Muscle layer of colon (tissue), 2 donors: ENCODE data around the gene TLX3.

ENCODE experiments used
- H3K27ac ChIP-seq: one replicate; pipeline ENCODE4 v1.7.0; 2013; ENCODE audit warnings: low read depth, mild to moderate bottlenecking, low read length, moderate library complexity
- H3K27me3 ChIP-seq, 2 donors: one replicate each; pipeline ENCODE4 v1.7.0; 2013; ENCODE audit warnings: low read length in 2 of 2, mild to moderate bottlenecking in 2 of 2; ENCODE audit not compliant: insufficient read depth in 2 of 2, control insufficient read depth in 1 of 2
- H3K36me3 ChIP-seq: one replicate; pipeline ENCODE4 v1.7.0; 2013; ENCODE audit warnings: mild to moderate bottlenecking, low read length; ENCODE audit not compliant: insufficient read depth
- H3K4me1 ChIP-seq: one replicate; pipeline ENCODE4 v1.7.0; 2013; ENCODE audit warnings: mild to moderate bottlenecking, low read length; ENCODE audit not compliant: insufficient read depth
- H3K4me3 ChIP-seq, 2 donors: one replicate each; pipeline ENCODE4 v1.7.0; 2013; ENCODE audit warnings: low read length in 2 of 2, low read depth in 1 of 2, mild to moderate bottlenecking in 1 of 2, moderate library complexity in 1 of 2
- H3K9ac ChIP-seq: one replicate; pipeline ENCODE4 v1.7.0; 2013; ENCODE audit warnings: low read length
- H3K9me3 ChIP-seq: one replicate; pipeline ENCODE4 v1.7.0; 2013; ENCODE audit warnings: mild to moderate bottlenecking, low read length
- donor health status: abdominal sarcoma.
- donor health status: Adenocarcinoma of cecum.

The TLX3 gene

DNA sequence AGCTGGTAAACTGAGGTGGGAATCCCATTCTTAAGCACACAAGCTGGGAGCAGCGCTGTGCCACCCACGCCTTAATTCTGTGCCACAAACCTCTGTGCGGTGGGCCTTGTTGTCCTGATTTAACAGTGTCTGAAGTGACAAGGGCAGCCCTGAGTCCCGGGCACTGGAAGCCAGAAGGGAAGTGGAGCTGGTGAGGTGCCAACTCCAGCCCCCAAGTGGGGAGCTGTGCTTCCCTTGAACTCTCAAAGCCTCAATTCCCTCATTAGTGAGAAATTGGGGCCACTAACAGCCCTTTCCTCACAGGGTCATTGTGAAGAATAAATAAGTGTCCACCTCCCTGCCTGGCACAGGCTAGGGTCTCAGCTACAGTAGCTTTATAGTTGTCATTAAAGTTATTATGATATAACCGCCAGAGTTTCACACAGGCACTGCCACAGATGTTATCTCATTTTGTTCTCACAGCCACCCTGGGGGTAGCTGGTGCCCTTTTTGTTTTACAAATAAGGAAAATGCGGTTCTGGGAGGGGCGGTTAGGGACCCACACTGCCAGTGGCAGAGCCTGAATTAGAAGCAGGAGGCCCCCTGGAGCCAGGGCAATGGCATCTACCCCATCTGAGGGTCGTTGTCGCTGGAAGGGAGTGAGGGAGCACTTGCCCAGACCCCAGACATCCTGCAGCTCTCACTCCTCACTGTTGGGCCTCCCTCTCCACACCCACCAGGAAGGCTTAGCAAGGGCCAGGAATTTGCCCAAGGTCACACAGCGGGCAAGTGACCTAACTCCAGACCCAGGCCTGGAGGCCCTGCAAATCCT is 2.1 kb upstream of the TLX3 start:
- Histone ChIP-seq H3K4me1 (no peaks in the 10 kb centered on the region), H3K9ac (no peak overlapping the region), H3K27me3 (peaks cover 41 to 76% of the 10 kb centered on the region in 2 donors), H3K27ac (no peak overlapping the region), H3K36me3 (no peaks in the 10 kb centered on the region), H3K9me3 (no peaks in the 10 kb centered on the region), H3K4me3 (no peak overlapping the region)

- H3K4me1 ChIP-seq, result peaks cover 2% of the 10 kb centered on the region
- no peak overlapping the region for H3K27ac ChIP-seq
- H3K9ac ChIP-seq, result no peak overlapping the region
- H3K36me3 ChIP-seq, result no peaks in the 10 kb centered on the region
- no peak overlapping the region for H3K4me3 ChIP-seq
- no peaks in the 10 kb centered on the region for H3K9me3 ChIP-seq
- peaks cover 50 to 86% of the 10 kb centered on the region in 2 donors for H3K27me3 ChIP-seq
These were observed 1.1 kb upstream of the TLX3 start for GRCh38 chr5:171307789-171308452.

DNA sequence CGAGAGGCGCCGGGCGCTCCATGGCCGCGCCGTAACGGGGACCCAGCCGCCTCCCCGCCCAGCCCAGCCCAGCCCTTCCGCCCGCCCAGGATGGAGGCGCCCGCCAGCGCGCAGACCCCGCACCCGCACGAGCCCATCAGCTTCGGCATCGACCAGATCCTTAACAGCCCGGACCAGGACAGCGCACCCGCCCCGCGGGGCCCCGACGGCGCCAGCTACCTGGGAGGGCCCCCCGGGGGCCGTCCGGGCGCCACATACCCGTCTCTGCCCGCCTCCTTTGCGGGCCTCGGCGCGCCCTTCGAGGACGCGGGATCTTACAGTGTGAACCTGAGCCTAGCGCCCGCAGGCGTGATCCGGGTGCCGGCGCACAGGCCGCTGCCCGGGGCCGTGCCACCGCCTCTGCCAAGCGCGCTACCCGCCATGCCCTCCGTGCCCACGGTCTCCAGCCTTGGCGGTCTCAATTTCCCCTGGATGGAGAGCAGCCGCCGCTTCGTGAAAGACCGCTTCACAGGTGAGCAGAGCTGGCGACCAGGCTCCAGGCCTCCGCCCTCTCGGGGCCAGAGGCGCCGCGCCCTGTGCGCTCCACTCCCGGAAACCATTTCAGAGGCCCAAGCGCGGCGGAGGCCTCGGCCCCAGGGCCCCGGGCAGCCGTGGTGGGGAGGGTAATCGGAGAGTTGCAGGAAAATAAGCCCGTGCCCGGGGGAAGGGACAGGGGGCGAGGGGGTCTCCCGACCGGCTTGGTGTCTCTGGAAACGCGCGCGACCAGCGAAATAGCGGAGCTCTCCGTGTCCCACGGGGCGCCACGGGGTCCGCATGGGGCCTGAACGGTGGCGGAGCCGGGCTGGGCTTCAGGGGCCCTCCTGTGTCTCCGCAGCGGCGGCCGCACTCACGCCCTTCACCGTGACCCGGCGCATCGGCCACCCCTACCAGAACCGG is 496 bp downstream of the TLX3 start:
- H3K9me3 ChIP-seq, result no peaks in the 10 kb centered on the region
- no peaks in the 10 kb centered on the region for H3K36me3 ChIP-seq
- H3K9ac ChIP-seq, result no peak overlapping the region
- H3K27me3 ChIP-seq, result peaks cover 57 to 95% of the 10 kb centered on the region in 2 donors
- H3K27ac ChIP-seq, result no peak overlapping the region
- no peak overlapping the region for H3K4me3 ChIP-seq
- H3K4me1 ChIP-seq, result peaks cover 5% of the 10 kb centered on the region

GRCh38 chr5:171310212-171310818 is 1.3 kb downstream of the TLX3 start:
- Histone ChIP-seq H3K4me3 (no peak overlapping the region), H3K4me1 (peaks cover 11% of the 10 kb centered on the region), H3K27me3 (peaks cover 54 to 98% of the 10 kb centered on the region in 2 donors), H3K36me3 (no peaks in the 10 kb centered on the region), H3K9me3 (no peaks in the 10 kb centered on the region), H3K9ac (no peak overlapping the region), H3K27ac (no peak overlapping the region)

DNA sequence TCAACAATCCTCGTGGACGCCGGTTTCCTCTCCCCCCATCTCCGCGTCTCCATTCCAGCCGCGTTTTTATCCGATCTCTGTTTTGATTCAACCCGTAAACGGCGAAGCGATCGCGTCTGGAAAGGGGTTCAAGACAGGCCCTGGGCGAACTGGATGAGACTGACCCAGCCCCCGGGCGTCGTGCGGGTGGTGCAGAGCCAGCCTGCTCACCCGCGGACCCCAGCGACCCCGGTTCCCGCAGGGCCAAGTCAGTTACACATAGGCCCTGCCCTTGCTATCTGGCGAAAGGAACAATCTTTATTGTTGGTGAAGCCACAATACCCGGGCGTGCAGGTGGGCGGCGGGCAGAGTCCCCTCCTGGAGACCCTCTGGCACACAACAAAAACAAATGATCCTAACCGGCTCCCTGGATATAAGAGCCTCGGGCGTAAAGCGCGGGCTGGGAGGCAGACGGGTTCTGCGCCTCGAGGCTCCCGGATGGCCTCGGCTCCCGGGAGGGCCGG is 1.8 kb downstream of the TLX3 start:
- Histone ChIP-seq H3K9me3 (no peaks in the 10 kb centered on the region), H3K36me3 (no peaks in the 10 kb centered on the region), H3K4me3 (no peak overlapping the region), H3K4me1 (peaks cover 17% of the 10 kb centered on the region), H3K27ac (no peak overlapping the region), H3K9ac (no peak overlapping the region), H3K27me3 (peaks cover 54 to 99% of the 10 kb centered on the region in 2 donors)

DNA sequence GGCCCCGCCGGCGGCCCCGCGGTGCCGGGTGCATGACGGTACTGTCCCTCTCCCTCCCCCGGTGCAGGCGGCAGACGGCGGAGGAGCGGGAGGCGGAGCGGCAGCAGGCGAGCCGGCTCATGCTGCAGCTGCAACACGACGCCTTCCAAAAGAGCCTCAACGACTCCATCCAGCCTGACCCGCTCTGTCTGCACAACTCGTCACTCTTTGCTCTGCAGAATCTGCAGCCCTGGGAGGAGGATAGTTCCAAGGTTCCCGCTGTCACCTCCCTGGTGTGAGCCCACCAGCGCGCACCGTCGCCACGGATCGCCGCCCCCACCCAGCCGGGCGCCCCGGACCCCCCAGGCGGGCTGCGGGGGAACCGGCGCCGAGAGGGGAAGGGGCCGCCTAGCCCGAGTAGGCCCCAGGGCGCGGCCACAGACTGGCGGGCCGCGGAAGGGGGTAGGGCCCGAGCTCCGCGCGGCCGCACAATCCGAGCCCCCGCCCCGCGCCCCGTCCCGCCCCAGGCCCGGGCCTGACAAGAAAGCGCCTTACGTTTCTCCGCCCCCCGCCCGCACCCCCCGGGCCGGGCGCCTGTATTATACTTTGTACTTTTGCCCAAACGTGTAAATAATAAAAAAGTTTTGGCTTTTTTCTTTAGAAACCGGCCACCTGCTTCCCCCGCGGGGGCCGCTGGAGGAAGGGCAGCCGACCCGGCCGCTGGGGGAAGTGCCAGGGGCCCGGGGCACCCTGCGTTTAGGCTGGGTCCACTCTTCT is 2.5 kb downstream of the TLX3 start:
- peaks cover 23% of the 10 kb centered on the region for H3K4me1 ChIP-seq
- no peaks in the 10 kb centered on the region for H3K36me3 ChIP-seq
- no peak overlapping the region for H3K27ac ChIP-seq
- H3K27me3 ChIP-seq, result peaks cover 56 to 100% of the 10 kb centered on the region in 2 donors
- H3K4me3 ChIP-seq, result no peak overlapping the region
- H3K9me3 ChIP-seq, result no peaks in the 10 kb centered on the region
- H3K9ac ChIP-seq, result no peak overlapping the region

DNA sequence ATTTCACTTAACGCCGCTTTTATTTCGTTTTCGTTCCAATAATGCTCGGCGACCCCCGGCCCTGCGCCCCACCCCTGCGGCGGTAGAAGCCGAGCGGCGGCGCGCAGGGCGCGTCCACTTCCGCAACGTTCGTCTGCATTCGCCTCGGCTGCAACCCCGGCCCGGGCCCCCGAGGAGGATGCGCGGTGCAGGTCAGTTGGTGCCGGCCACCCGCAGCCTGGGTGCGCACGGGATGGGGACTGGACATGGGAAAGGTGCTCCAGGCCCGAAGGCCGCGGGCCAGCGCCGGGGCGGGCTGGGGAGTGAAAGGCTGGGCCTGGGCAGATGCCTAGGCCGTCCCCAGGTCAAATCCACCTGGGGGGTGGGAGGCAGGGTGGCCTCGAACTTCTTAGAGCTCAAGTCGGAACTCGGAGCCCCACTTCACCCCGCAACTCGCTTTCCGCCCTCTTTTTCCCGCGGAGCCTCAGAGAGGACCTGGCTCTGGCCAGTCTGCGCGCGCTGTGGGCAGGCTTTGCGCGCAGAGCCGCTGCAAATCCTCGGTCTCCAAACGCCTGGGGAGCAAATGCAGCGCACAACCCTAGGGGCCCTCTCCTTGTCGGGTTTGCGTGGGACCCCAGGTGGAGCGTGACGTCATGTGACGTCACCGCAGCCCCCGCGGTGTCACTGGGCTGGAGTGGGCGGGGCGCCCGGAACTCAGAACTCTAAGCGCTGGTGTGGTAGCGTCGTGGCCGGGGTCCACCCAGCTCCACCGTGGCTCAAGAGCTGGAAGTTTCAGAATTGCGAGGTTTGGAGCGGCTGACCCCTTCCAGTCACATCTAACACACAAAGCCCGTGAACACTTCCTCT is 3.3 kb downstream of the TLX3 start:
- Histone ChIP-seq H3K9me3 (no peaks in the 10 kb centered on the region), H3K36me3 (no peaks in the 10 kb centered on the region), H3K4me3 (no peak overlapping the region), H3K9ac (no peak overlapping the region), H3K4me1 (peaks cover 31% of the 10 kb centered on the region), H3K27me3 (peaks cover 56 to 100% of the 10 kb centered on the region in 2 donors), H3K27ac (no peak overlapping the region)

DNA sequence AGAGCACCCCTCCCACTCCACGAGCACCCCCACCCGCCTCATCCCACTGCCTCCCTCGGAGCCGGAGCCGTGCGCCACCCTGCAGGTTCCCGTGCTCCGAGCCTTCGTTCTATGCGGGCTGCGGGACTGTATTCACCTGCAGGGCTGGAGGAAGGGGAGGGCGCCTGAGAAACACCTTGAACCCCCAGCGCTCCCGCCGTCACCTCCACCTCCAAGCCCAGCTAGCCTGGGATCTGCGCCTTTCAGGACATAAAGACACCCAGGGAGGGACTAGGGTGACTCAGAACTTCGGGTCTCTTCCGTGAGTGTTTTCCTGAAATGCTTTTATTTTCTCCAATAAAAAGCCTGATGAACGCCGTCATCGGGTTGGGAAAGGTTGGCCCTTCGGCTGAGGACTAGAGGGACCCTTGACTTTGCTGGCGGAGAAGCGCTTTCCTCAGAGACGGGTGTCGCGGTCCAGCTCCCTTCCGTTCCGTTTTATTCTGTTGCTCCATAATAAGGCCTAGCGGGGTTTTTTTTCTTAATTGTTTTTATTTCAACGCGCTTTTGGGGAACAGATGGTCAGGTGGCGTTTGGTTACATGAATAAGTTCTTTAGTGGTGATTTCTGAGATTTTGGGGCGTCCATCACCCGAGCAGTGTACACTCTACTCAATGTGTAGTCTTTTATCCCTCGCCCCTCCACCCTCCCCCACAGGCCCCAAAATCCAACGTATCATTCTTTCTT is 4.6 kb downstream of the TLX3 start:
- Histone ChIP-seq H3K36me3 (no peaks in the 10 kb centered on the region), H3K27ac (no peak overlapping the region), H3K9ac (no peak overlapping the region), H3K4me3 (no peak overlapping the region), H3K27me3 (peaks cover 49 to 100% of the 10 kb centered on the region in 2 donors), H3K9me3 (no peaks in the 10 kb centered on the region), H3K4me1 (peaks cover 31% of the 10 kb centered on the region)

GRCh38 chr5:171314728-171315385 is 5.8 kb downstream of the TLX3 start:
- H3K27ac ChIP-seq, result no peak overlapping the region
- no peaks in the 10 kb centered on the region for H3K36me3 ChIP-seq
- peaks cover 44 to 97% of the 10 kb centered on the region in 2 donors for H3K27me3 ChIP-seq
- H3K4me1 ChIP-seq, result peaks cover 31% of the 10 kb centered on the region
- H3K4me3 ChIP-seq, result peak overlapping the region in 1 of 2 donors; percentile 8
- H3K9ac ChIP-seq, result no peak overlapping the region
- no peaks in the 10 kb centered on the region for H3K9me3 ChIP-seq
